DMS153 treated with DMSO at 0.1 percent for 48 hours (cell line): Measurements from ENCODE around the gene LSM7.

Source experiments
- DNase-seq: peaks from one replicate; lab custom pipeline; 2025; ENCODE audit not compliant: unreplicated experiment; lab: John Stamatoyannopoulos, UW

LSM7 gene

GRCh38 chr19:2328401-2329148, at the start of gene LSM7, which contains the start of gene SPPL2B:
TSS of gene LSM7 (minus strand) at chr19:2328586. CDS start at chr19:2328566, 20 bp downstream.
TSS of gene SPPL2B (plus strand) at chr19:2328684. CDS start at chr19:2328710, 26 bp downstream.
- DNase-seq = peak; percentile 60

GRCh38 chr19:2376784-2377519, 48.6 kb upstream of the LSM7 start:
- no peak for DNase-seq

- no peak for DNase-seq
Observed at GRCh38 chr19:2375353-2376121, 47.2 kb upstream of the LSM7 start.

GRCh38 chr19:2374808-2375207, 46.4 kb upstream of the LSM7 start:
- no peak for DNase-seq

- DNase-seq = no peak
Observed at GRCh38 chr19:2372076-2372612, 43.8 kb upstream of the LSM7 start.

GRCh38 chr19:2371656-2372055, 43.3 kb upstream of the LSM7 start:
- no peak for DNase-seq

- DNase-seq = no peak
Observed at GRCh38 chr19:2365201-2365970, 37.0 kb upstream of the LSM7 start.

GRCh38 chr19:2363419-2363818, 35.0 kb upstream of the LSM7 start:
- DNase-seq = no peak

- no peak for DNase-seq
Observed at GRCh38 chr19:2362970-2363300, 34.5 kb upstream of the LSM7 start.

- no peak for DNase-seq
Observed at GRCh38 chr19:2362046-2362969, 33.9 kb upstream of the LSM7 start.

- DNase-seq = no peak
Observed at GRCh38 chr19:2361246-2362045, 33.1 kb upstream of the LSM7 start.

GRCh38 chr19:2360833-2361232, 32.4 kb upstream of the LSM7 start:
- no peak for DNase-seq

GRCh38 chr19:2359992-2360685, 31.8 kb upstream of the LSM7 start, which contains the start of gene TMPRSS9:
TSS of gene TMPRSS9 (plus strand) at chr19:2360265. CDS start at chr19:2389786, 29,521 bp downstream.
- DNase-seq = no peak

- DNase-seq = no peak
Observed at GRCh38 chr19:2358548-2359173, 30.3 kb upstream of the LSM7 start.

GRCh38 chr19:2357279-2358206, 29.2 kb upstream of the LSM7 start:
- DNase-seq = no peak

- no peak for DNase-seq
Observed at GRCh38 chr19:2356036-2356646, 27.8 kb upstream of the LSM7 start.
